Mammary epithelial cell (primary cell): ENCODE results near the gene AMY1C.
"Not testable (repeated sequence)": the region's sequence is repeated elsewhere in the genome, so short reads cannot be mapped to it uniquely, and the experiment has no call there.

Experiments used
- CTCF ChIP-seq, 2 donors: IDR thresholded peaks in 1 of 2; conservative IDR thresholded peaks in 1 of 2; 2 replicates each; pipeline ENCODE4 v1.5.1; 2011 to 2012; ENCODE audit warnings: inconsistent platforms in 2 of 2, low read length in 2 of 2, mild to moderate bottlenecking in 2 of 2, control low read depth in 1 of 2, low read depth in 1 of 2; ENCODE audit not compliant: insufficient read depth in 1 of 2; ENCODE audit errors: extremely low read depth in 1 of 2
- EZH2 ChIP-seq: IDR thresholded peaks from 2 replicates; pipeline ENCODE4 v1.6.1; 2012; ENCODE audit warnings: low read length, inconsistent platforms, borderline replicate concordance

GRCh38 chr1:103748273-103748672, 1.4 kb upstream of the AMY1C start:
- not testable (repeated sequence) for TF ChIP-seq CTCF (conservative IDR thresholded peaks at IDR 0.05 in 1 of 2, IDR thresholded peaks at IDR 0.05 in 1 of 2; ENCODE audit: extremely low read depth in 1 of 2, insufficient read depth in 1 of 2, low read depth in 1 of 2, low read length in 2 of 2); EZH2
